GM21367 (cell line): ENCODE data around the gene PCDHGC3.

Source experiments
- ATAC-seq: cut with Tn5 transposase; IDR thresholded peaks from one replicate; pipeline ENCODE4 v1.9.1; 2021; ENCODE audit not compliant: unreplicated experiment

PCDHGC3 gene

DNA sequence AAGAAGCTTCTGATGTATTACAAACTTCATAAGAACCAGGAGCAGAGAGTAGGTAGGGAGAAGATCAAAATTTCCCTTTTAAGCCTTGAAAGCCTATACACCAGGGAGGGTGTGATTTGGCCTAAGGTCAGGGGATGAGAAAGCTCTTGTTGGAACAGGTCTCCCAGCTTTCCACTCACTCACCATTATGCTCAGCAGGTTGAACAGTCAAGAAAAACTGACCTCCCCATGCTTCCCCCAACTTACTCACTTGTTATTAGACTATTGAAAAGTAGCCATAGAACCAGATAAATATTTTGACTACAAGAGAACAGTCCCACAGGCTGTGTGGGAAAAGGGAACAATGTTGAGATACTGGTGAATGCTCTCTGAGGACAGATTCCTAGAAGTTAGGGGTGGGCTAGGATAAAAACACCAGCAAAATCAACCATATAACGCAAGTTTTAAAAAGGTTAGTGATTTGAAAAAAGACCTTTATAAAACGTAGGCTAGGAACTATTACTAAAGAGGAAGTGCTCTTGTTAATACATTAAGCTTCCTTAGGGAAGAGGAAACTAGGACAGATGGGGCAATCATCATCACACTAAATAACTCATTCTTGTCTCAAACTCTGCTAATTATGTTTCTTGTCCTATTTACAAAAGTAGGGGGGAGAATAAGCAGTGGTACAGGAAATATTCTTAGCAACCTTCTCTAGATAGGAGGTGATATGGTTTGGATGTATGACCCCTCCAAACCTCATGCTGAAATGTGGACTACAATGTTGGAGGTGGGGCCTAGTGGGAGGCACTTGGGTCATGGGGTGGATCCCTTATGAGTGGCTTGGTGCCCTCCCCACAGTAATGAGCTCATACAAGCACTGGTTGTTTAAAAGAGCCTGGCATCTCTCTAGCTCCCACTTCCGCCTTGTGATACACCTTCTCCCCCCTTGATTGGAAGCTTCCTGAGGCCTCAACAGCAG lies 44.1 kb downstream of the PCDHGC3 start:
- ATAC-seq = no peak

DNA sequence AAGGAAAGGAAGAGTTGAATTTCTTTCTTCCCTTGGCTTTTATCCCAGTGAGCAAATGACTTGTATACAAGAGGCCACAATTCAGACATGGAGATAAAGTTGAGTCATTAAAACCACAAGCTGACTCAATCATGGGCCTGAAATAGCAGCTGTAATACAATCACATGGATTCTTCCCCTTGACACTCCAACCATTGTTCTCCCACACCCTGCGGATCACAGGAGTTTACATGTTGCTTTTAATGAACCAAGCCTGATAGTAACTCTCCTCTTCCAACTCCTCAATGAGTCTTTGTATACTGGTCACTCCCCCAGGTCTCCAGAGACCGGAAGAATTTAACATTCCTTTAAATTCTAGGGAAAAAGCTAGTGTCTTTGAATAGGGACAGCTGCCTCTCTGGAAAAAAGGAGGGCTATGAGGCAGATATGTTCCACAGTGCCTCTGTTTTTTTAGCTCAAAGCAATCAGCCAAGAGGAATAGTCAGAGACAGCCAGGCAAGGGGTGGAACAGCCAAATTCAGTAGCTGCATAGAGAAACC lies 45.5 kb downstream of the PCDHGC3 start:
- ATAC-seq = no peak

DNA sequence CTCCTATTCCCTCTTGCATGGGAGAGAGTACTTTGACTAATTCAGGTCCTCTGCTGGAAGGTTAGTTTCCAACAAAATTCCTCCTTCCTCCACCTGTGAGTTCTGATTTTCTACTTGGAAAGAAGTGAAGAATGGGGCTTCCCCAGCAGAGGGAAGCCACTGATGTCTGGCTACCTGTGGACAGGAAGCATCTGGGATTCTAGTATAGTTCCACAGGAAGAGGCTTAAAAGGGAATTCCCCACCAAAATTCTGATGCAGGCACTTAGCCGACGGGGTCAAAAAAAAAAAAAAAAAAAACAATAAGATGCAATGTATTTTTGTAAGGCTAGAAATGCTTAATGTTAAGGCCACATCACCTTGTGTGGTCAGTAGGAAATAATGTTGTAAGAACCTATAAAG lies 46.5 kb downstream of the PCDHGC3 start:
- ATAC-seq = no peak

DNA sequence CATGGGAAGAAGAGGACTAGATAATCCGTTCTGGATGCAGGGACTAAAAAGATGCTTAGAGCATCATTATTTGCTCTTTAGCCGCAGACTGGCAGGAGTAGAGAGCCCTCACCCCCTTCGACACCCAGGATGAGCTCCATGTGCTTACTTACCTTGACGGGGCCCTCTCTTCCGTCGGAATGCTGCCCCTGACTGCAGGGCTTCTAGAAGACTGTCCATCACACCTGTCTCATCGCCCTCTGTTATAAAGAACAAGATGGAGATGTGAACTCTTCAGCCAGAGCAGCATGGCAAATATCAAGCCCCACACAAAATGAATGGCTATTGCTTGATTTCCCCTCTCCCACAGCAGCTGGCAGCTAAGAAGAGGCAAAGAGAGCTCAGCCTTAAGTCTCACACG lies 48.2 kb downstream of the PCDHGC3 start:
- no peak for ATAC-seq

DNA sequence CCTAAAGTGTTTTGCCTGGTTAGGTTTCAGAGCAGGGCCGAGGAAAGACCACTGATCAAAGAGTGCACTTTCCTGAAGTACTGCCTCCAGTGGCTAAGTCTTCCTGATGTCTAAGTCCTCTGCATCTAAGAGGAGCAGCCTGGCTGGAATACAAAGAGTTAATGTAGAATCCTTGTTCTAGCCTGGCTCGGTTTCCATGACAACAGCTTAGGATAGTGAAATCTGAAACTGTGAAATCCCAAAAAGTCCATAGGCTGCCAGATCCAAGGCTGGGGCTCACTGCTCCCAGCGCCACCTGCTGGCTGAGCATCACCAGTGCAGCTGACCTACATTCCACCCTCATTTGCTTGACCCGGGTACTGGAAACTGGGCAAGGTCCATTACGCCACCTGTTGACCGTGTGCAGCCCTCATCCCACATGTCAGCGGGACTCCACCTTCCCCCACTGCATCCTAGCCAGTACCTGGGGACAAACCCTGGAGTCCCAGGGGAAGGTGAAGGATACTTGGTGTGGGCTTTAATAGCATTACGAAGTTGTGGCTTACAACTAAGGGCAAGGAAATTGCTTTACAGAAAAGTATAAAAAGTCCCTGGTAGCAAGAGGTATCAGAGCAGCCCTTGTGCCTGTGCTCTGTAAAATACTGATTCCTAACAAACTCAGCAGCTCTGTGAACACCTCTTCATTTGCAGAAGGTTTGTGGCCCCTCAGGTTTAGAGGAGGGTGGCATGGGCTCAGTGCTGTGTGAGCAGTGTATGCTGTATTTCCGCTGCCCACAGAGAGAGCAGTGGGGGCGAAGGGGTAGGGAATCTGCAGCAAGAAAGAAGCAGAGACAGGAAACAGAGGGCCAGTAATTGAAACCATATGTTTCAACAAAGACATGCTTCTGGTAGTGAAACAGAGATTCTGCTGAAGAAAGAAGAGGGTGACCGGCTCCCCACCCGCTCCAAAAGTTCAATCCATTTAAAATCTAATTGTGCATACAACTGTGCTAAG lies 49.1 kb downstream of the PCDHGC3 start:
- ATAC-seq = peak; percentile 75

DNA sequence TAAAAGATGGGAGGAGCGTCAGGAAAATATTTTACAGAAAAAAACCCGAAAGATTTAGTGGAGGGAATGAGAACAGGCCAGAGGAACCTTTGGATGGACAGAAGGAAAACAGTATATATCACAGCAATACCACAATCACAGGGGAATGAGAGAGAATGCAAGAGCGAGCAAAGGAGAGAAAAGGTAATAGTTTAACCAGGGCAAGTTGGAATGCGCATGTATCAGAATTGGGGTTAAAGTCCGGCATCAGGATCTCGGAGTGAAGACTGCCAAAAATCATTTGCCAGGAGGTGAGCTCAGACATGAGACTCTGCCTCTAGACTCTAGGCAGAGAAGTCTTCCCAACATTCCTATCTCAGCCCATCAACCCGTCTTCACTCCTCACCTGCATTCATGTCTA lies 49.9 kb downstream of the PCDHGC3 start:
- no peak for ATAC-seq

DNA sequence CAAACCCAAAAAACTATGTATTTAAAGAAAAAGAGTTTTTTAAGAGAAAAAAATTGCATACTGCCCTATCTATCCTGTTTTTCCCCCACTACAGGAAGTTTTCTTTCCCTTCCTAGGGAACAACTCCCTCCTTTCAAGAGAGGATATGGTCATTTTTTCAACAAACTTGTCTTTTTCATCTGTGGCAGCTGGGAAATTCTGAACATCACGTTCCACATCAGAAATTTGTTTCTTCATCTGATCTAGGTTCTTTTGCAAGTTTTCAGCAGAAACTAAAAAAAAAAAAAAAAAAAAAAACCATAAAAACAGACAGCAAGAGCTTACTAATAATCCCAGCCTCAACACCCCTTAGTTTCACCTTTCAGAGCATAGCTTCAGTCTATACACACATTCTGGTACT lies 51.7 kb downstream of the PCDHGC3 start:
- no peak for ATAC-seq
